RWPE1 (cell line): Measurements from ENCODE around the gene PLS1.

Experiments
- CTCF ChIA-PET: fragments of 350-600 bp; sonication (Branson Sonifier 250); formaldehyde crosslinking; extraction: SDS; loops from one replicate; lab custom pipeline; 2021; lab: Yijun Ruan, JAX
- POLR2A ChIA-PET: fragments of 400-600 bp; formaldehyde crosslinking; extraction: SDS; loops from one replicate; lab custom pipeline; 2020; ENCODE audit warnings: antibody characterized with exemption; ENCODE audit not compliant: low non-redundant PET; lab: Yijun Ruan, JAX
- DNase-seq: peaks from one replicate; pipeline ENCODE4 v3.0.0; 2012; ENCODE audit warnings: low spot score
- H3K27ac ChIP-seq: fragments of 450-650 bp; 2 replicates; pipeline ENCODE4 v1.5.1; 2017
- TF ChIP-seq, protein P1 (sequence below): fragments of 450-650 bp; conservative IDR thresholded peaks from 2 replicates; pipeline ENCODE4 v1.5.1; 2017; ENCODE audit warnings: low read depth, mild to moderate bottlenecking

Gene PLS1

DNA sequence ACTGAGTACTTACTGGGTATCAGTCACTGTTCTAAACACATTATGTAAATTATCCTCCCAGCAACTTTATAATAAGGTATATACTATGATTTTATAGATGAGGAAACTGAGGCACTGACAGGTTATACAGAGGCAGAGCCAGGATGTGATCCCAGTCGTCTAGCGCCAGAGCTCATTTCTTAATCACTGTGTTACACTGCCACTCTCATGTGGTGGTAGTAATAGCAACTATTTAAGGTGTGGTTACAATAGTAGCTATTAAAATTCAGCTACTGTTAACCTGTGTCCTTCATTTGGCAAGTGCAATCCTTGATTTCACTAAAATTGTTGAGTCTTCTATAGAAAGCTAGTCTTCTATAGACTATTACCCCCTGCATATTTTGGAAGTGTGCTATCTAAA is 84.5 kb downstream of the PLS1 start:
- ChIA-PET POLR2A (no interaction called here), CTCF (interaction anchor here (0.5 to 1.1 kb wide), 4 partner anchors 16 to 101 kb away, joined by 3 to 7 read pairs (median 4); no protein-coding TSS in a partner anchor)
- TF ChIP-seq, protein P1, sequence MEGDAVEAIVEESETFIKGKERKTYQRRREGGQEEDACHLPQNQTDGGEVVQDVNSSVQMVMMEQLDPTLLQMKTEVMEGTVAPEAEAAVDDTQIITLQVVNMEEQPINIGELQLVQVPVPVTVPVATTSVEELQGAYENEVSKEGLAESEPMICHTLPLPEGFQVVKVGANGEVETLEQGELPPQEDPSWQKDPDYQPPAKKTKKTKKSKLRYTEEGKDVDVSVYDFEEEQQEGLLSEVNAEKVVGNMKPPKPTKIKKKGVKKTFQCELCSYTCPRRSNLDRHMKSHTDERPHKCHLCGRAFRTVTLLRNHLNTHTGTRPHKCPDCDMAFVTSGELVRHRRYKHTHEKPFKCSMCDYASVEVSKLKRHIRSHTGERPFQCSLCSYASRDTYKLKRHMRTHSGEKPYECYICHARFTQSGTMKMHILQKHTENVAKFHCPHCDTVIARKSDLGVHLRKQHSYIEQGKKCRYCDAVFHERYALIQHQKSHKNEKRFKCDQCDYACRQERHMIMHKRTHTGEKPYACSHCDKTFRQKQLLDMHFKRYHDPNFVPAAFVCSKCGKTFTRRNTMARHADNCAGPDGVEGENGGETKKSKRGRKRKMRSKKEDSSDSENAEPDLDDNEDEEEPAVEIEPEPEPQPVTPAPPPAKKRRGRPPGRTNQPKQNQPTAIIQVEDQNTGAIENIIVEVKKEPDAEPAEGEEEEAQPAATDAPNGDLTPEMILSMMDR = no peak
- no peak overlapping the region for H3K27ac ChIP-seq
- peak; percentile 20 for DNase-seq

DNA sequence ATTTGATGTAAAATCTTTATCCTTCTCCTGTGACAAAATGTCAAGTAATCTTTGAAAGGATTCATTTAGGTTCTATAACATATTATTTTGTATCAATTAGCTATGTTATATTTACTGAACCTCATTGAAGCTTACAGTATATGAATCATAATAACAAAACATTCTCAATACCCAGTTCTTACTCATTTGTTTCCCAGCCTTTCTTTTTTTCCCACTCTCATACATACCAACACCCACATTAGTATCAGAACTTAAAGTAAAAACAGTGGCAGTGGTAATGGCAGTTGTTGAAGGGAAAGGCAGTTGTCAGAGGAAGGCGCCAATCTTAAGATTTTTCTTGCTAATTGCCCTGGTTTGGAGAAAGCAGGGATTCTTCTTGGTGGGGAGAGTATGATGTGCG is 94.4 kb downstream of the PLS1 start:
- TF ChIP-seq, protein P1 = no peak
- no peak overlapping the region for H3K27ac ChIP-seq
- ChIA-PET CTCF (no interaction called here), POLR2A (no interaction called here)
- no peak for DNase-seq

DNA sequence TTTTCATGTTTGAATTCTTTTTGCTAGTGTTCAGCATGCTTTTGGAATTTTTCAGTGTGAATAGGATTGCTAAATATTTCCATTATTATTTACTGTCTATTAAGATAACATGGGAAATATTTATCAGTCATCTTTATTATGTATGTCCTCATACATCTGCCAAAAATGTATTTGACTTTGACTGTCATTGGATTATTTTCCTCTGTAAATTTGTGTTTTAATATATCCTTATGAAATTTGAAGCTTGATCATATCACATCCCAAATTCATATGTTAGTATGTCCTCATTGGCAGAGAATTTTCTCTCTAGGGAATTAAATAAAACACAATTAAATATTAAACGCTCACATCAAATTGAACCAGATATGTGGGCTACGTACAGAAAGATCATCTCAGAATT is 95.3 kb downstream of the PLS1 start:
- ChIA-PET CTCF (no interaction called here), POLR2A (no interaction called here)

DNA sequence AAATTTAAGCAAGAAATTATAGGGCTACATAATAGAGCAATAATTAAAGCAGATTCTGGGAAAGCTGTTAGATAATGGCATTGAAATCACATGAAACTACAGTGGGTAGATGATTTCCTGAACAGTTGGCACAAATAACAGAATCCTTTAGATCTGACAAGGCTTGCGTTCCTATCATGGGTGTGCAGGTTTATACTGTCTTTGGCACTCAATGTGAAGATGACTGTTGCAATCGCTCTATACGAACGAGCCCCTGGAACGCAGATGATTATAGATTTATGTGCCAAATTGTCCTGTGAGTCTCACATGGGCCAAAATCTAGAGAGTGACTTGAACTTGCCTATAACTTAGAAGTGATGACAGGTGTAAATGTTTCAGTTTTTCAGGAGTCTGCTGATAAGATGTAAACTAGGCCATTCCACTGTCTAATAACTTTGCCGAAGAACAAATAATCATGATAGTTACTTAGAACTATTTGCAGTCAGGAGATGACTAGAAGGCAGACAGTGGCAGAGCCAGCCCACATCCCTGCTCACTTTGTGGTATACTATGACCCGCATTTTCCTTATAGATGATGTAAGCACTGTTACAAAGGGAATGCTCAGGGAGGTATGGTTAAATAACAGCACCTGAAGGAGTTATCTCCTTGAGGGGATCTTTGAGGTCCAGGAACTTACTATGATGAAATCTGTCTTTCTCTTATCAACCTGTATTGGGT is 97.1 kb downstream of the PLS1 start:
- TF ChIP-seq, protein P1 = no peak
- CTCF ChIA-PET = no interaction called here
- H3K27ac ChIP-seq = no peak overlapping the region
- DNase-seq = no peak
- POLR2A ChIA-PET = no interaction called here

More for the DNA sequence above, 95.3 kb downstream of the PLS1 start:
- TF ChIP-seq, protein P1 = no peak
- DNase-seq = no peak
- no peak overlapping the region for H3K27ac ChIP-seq

DNA sequence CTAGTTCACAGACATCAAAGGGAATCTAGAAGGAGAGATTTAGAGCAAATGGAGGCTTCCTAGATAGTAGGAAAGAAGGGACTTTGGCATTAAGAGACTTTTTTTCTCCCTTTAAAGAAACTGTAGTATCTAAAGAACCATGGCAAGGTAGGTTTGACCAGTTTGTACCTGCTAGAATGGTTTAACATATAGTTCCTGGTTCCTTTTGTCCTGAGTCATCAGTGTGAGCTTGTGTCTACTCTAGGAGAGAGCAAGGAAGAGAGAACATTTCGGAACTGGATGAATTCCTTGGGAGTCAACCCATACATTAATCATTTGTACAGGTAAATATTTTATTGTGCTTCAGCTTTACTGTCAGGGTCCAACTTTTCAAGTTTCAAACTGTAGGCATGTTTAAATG is 98.0 kb downstream of the PLS1 start:
- ChIA-PET CTCF (interaction anchor here (0.6 to 0.7 kb wide), 2 partner anchors 9 to 30 kb away, joined by 4 to 8 read pairs; partner anchors contain the start of gene TRPC1), POLR2A (no interaction called here)
- TF ChIP-seq, protein P1 = no peak
- H3K27ac ChIP-seq = no peak overlapping the region
- no peak for DNase-seq

DNA sequence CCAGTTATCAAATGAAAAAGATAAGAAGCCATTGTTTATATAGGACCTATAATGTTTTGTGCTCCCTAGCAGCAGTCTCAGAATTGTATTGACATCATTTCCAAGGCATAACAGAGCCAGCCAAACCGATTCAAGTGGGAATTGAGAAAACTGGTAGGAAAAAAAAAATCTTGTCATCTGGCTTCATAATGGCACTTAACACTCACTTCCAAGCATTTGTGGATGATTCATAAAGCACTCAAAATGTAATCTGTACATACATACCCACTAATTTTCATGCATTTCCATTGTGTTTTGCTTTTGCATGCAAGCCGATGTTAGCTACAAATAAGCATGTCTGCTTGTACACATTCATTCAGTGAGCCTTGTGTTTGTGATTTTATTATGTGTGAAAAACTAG is 109.0 kb downstream of the PLS1 start:
- DNase-seq = no peak
- TF ChIP-seq, protein P1 = no peak
- POLR2A ChIA-PET = no interaction called here
- CTCF ChIA-PET = no interaction called here
- no peak overlapping the region for H3K27ac ChIP-seq
